Endothelial cell (in vitro differentiated cells): ENCODE measurements around the gene CLCN2. TPM values are rescaled to one million over a fixed set of nuclear protein-coding genes. Genes with fewer than 3 reads are reported as not detected.

Source experiments
- DNase-seq: peaks from one replicate; pipeline ENCODE4 v3.0.0; 2021; ENCODE audit warnings: low spot score
- H3K27ac Mint-ChIP-seq: one replicate; pipeline ENCODE4 v1.8.0; 2021; ENCODE audit warnings: mixed read lengths, inconsistent platforms; ENCODE audit not compliant: unreplicated experiment
- H3K27me3 Mint-ChIP-seq: one replicate; pipeline ENCODE4 v1.8.0; 2021; ENCODE audit warnings: mild to moderate bottlenecking, moderate library complexity, mixed read lengths, inconsistent platforms; ENCODE audit not compliant: unreplicated experiment
- H3K36me3 Mint-ChIP-seq: one replicate; pipeline ENCODE4 v1.8.0; 2021; ENCODE audit warnings: mild to moderate bottlenecking, low read depth, mixed read lengths, inconsistent platforms; ENCODE audit not compliant: unreplicated experiment
- H3K4me1 Mint-ChIP-seq: one replicate; pipeline ENCODE4 v1.8.0; 2021; ENCODE audit warnings: mild to moderate bottlenecking, mixed read lengths, inconsistent platforms; ENCODE audit not compliant: unreplicated experiment
- H3K4me3 Mint-ChIP-seq: one replicate; pipeline ENCODE4 v1.8.0; 2021; ENCODE audit warnings: mild to moderate bottlenecking, mixed read lengths, inconsistent platforms; ENCODE audit not compliant: unreplicated experiment
- H3K9me3 Mint-ChIP-seq: one replicate; pipeline ENCODE4 v1.8.0; 2021; ENCODE audit warnings: mixed read lengths, inconsistent platforms; ENCODE audit not compliant: unreplicated experiment
- CTCF ChIP-seq: fragments of 200-600 bp; sonication (generic); IDR thresholded peaks from one replicate; pipeline ENCODE4 v1.5.0; 2021; ENCODE audit warnings: antibody characterized with exemption; ENCODE audit not compliant: unreplicated experiment
- total RNA-seq: library from RNA; stranded (reverse); fragmentation: NEBNext Ultra II Directional; extraction: Animal tissue kit (Norgen Biotek cat#: 25700); gene quantifications from one replicate; pipeline ENCODE4 v1.2.1, GENCODE V29; 2021; ENCODE audit not compliant: unreplicated experiment

The CLCN2 gene
- total RNA-seq, 1 donor from 2014 or later: 6.3 TPM

GRCh38 chr3:184366619-184367289 is 5.3 kb upstream of the CLCN2 start:
- Mint-ChIP-seq H3K4me1 (peaks cover 28% of the 10 kb centered on the region), H3K36me3 (peaks cover 39% of the 10 kb centered on the region), H3K9me3 (no peaks in the 10 kb centered on the region), H3K27ac (no peak overlapping the region), H3K27me3 (peaks cover 6% of the 10 kb centered on the region), H3K4me3 (no peak overlapping the region)
- TF ChIP-seq CTCF: no peak
- no peak for DNase-seq

GRCh38 chr3:184362668-184363546 is 1.5 kb upstream of the CLCN2 start:
- peaks cover 18% of the 10 kb centered on the region for H3K4me1 Mint-ChIP-seq
- TF ChIP-seq CTCF: no peak
- H3K9me3 Mint-ChIP-seq: no peaks in the 10 kb centered on the region
- peak overlapping the region; percentile 94 for H3K4me3 Mint-ChIP-seq
- DNase-seq: peak; percentile 92
- H3K27ac Mint-ChIP-seq: peak overlapping the region; percentile 98
- H3K27me3 Mint-ChIP-seq: peaks cover 9% of the 10 kb centered on the region
- peaks cover 24% of the 10 kb centered on the region for H3K36me3 Mint-ChIP-seq

GRCh38 chr3:184361932-184362667 is 695 bp upstream of the CLCN2 start:
- Mint-ChIP-seq H3K4me1 (peaks cover 18% of the 10 kb centered on the region), H3K36me3 (peaks cover 18% of the 10 kb centered on the region), H3K9me3 (no peaks in the 10 kb centered on the region), H3K4me3 (peak overlapping the region; percentile 93), H3K27me3 (peaks cover 9% of the 10 kb centered on the region), H3K27ac (peak overlapping the region; percentile 93)
- TF ChIP-seq CTCF: no peak
- DNase-seq: peak; percentile 44

- H3K9me3 Mint-ChIP-seq: no peaks in the 10 kb centered on the region
- no peak for DNase-seq
- H3K27ac Mint-ChIP-seq: peak overlapping the region; percentile 58
- no peak for TF ChIP-seq CTCF
- peaks cover 13% of the 10 kb centered on the region for H3K36me3 Mint-ChIP-seq
- H3K4me1 Mint-ChIP-seq: peaks cover 18% of the 10 kb centered on the region
- peaks cover 9% of the 10 kb centered on the region for H3K27me3 Mint-ChIP-seq
- H3K4me3 Mint-ChIP-seq: peak overlapping the region; percentile 89
These were observed 375 bp downstream of the CLCN2 start for GRCh38 chr3:184360929-184361531.
